GM12891 (cell line): ENCODE measurements around the gene TMOD1.

ENCODE experiments used
- POLR2A ChIP-seq: IDR thresholded peaks from 2 replicates; pipeline ENCODE4 v1.6.1; 2011; ENCODE audit warnings: low read depth, low read length, control low read depth
- TAF1 ChIP-seq: IDR thresholded peaks from 2 replicates; pipeline ENCODE4 v1.6.1; 2011; ENCODE audit warnings: low read depth, low read length, control low read depth

DNA sequence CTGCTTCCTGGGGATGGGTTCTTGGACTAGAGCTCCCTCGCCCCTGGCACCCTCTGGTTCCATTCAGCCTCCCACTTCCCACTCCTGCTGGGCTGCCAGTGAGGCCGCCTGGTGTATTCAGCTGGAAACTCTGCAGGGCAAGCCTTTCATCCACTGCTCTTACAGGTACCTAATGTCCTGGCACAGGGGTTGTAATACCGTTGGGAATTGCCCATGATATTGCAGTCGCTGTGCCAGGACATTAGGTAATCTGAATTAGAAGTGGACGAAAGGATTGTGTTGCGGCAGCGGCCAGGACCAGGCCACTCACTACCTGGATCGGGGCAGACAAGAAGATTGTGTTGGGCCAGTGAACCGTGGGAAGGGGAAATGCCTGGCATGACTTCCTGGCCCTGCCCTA is 13.1 kb downstream of the TMOD1 start:
- TF ChIP-seq POLR2A, result no peak
- TF ChIP-seq TAF1, result no peak
